BLaER1 treated with 17β-estradiol and CSF1 and Interleukin-3, amounts not matched to agents 10 nM and 100 nM (cell line): ENCODE data around the gene VCAN.
A peak's percentile ranks its signal among the peaks of the same experiment; 100 is the strongest.

Experiments
- H3K27ac ChIP-seq, 11 experiments: shearing (Covaris generic); formaldehyde crosslinking; 2 replicates each; pipeline ENCODE4 v1.8.1; 2022
- H3K27me3 ChIP-seq, 11 experiments: shearing (Covaris generic); formaldehyde crosslinking; 2 replicates each; pipeline ENCODE4 v1.8.1; 2022
- H3K36me3 ChIP-seq, 11 experiments: shearing (Covaris generic); formaldehyde crosslinking; 2 replicates each; pipeline ENCODE4 v1.8.1; 2022
- H3K4me1 ChIP-seq, 10 experiments: shearing (Covaris generic); formaldehyde crosslinking; 2 replicates each; pipeline ENCODE4 v1.8.1; 2022
- H3K4me2 ChIP-seq, 11 experiments: shearing (Covaris generic); formaldehyde crosslinking; 2 replicates each; pipeline ENCODE4 v1.8.1; 2022
- H3K4me3 ChIP-seq, 10 experiments: shearing (Covaris generic); formaldehyde crosslinking; 2 replicates each; pipeline ENCODE4 v1.8.1; 2022
- H3K9ac ChIP-seq, 11 experiments: shearing (Covaris generic); formaldehyde crosslinking; 2 replicates each; pipeline ENCODE4 v1.8.1; 2022
- H3K9me3 ChIP-seq, 11 experiments: shearing (Covaris generic); formaldehyde crosslinking; replicated peaks in 1 of 11; 2 replicates each; pipeline ENCODE4 v1.8.1; 2022
- H4K20me1 ChIP-seq, 11 experiments: shearing (Covaris generic); formaldehyde crosslinking; 2 replicates each; pipeline ENCODE4 v1.8.1; 2022
- Cebpa-rat ChIP-seq, 11 experiments: shearing (Covaris generic); IDR thresholded peaks; 2 replicates each; pipeline ENCODE4 v1.8.1; 2022

VCAN gene

DNA sequence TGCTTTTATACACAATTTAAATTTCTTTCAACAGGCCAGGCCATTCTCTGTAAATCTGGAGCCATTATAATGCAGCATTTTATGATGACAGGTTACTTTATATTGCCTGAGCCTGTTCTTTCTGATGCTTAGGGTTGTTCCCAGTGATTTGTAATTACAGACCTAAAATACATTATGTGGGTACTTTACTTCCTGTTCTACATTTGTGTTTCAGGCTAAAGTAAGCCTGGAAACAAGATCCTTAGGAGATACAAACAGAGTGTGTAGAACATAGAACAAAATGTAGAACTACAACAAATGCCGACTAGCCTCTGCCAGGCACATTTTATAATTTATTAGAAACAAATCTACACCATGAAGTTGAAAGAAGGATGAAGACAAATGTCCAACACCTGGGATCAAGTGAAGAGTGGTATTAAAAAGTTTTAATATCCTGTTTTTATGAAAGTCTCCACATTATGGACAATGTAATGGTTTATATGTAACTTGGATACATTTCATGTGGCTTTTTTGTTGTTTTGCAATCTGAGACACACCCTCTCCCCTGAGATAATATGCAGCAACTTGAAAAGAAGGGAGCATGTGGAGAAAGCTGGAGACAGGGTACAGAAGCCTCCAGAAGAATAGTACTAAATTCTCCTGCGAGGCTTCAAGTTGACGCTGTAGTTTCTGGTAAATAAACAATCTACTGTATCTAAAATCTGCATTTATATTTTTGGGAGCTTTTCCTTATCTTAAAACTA, 46.9 kb downstream of the VCAN start:
- no peak for TF ChIP-seq Cebpa-rat (IDR thresholded peaks at IDR 0.05)
- Histone ChIP-seq H3K4me2 (peak overlapping the region in 2 of 11 experiments; percentile 31 to 44; a peak in 4 of 22 replicates), H3K4me3 (no peak overlapping the region), H3K9ac (no peak overlapping the region), H3K9me3 (no peaks in the 10 kb centered on the region), H4K20me1 (no peaks in the 10 kb centered on the region), H3K27me3 (no peaks in the 10 kb centered on the region), H3K4me1 (peaks cover 0 to 13% (median 0%) of the 10 kb centered on the region in 10 experiments; a peak in 4 of 20 replicates), H3K36me3 (no peaks in the 10 kb centered on the region), H3K27ac (peak overlapping the region in 1 of 11 experiments; percentile 0; a peak in 1 of 22 replicates)

- Histone ChIP-seq H3K27ac (no peak overlapping the region), H3K9ac (no peak overlapping the region), H4K20me1 (no peaks in the 10 kb centered on the region), H3K36me3 (no peaks in the 10 kb centered on the region), H3K4me2 (no peak overlapping the region), H3K4me3 (no peak overlapping the region), H3K4me1 (peaks cover 0 to 19% (median 0%) of the 10 kb centered on the region in 10 experiments; a peak in 4 of 20 replicates), H3K9me3 (no peaks in the 10 kb centered on the region), H3K27me3 (no peaks in the 10 kb centered on the region)
- no peak for TF ChIP-seq Cebpa-rat (IDR thresholded peaks at IDR 0.05)
Observed at GRCh38 chr5:83522446-83522845, 50.9 kb downstream of the VCAN start.

DNA sequence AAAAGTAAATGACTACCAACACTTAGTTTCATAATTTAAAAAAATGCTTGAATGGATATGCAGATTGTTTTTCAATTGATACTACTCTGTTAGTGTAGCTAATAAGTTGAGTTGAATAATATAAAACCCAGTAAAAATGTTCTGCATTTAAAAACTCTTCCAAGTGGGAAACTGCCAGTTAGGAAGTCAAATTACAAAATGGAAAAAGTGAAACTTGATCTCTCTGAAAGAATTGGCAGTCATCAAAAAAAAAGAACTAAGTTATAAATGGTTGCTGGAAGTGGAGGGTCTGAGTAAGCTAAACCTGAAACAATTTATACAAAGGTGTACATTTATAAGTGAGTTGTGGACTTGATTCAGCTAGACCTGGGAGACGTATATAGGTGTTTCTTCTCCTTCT, 52.4 kb downstream of the VCAN start:
- TF ChIP-seq Cebpa-rat (IDR thresholded peaks at IDR 0.05), result no peak
- no peak overlapping the region for H3K27ac ChIP-seq
- no peaks in the 10 kb centered on the region for H3K27me3 ChIP-seq

GRCh38 chr5:83524345-83524744, 52.8 kb downstream of the VCAN start:
- no peaks in the 10 kb centered on the region for H3K27me3 ChIP-seq
- peaks cover 0 to 8% (median 0%) of the 10 kb centered on the region in 10 experiments; a peak in 3 of 20 replicates for H3K4me1 ChIP-seq
- no peak overlapping the region for H3K4me2 ChIP-seq
- H4K20me1 ChIP-seq, result no peaks in the 10 kb centered on the region
- TF ChIP-seq Cebpa-rat (IDR thresholded peaks at IDR 0.05), result no peak
- no peaks in the 10 kb centered on the region for H3K9me3 ChIP-seq
- H3K36me3 ChIP-seq, result no peaks in the 10 kb centered on the region
- no peak overlapping the region for H3K4me3 ChIP-seq
- H3K9ac ChIP-seq, result no peak overlapping the region
- no peak overlapping the region for H3K27ac ChIP-seq

More for the DNA sequence above, 52.4 kb downstream of the VCAN start:
- Histone ChIP-seq H3K36me3 (no peaks in the 10 kb centered on the region), H3K4me2 (no peak overlapping the region), H3K4me1 (peaks cover 0 to 8% (median 0%) of the 10 kb centered on the region in 10 experiments; a peak in 3 of 20 replicates), H3K9ac (no peak overlapping the region), H3K4me3 (no peak overlapping the region), H4K20me1 (no peaks in the 10 kb centered on the region), H3K9me3 (no peaks in the 10 kb centered on the region)

DNA sequence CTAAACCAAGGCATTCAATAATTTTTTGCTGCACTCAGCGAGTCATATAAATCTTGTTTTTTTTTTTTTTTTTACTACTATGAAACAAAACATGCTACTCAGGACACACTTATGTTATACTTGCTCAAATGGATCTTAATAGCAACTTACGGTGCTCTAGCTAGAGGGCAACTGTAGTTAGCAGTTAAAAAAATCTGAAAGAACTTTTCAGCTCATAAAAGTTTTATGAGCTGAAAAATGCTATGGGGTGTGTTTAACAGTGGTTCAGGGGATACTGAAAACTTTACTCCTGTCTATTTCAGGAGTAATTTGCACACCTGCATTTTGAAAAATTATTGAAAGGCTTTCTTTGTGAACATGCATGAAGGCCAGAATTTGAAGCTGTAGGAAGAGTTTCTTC, 53.4 kb downstream of the VCAN start:
- Histone ChIP-seq H3K4me2 (no peak overlapping the region), H3K27me3 (no peaks in the 10 kb centered on the region), H3K4me1 (peaks cover 0 to 8% (median 0%) of the 10 kb centered on the region in 10 experiments; a peak in 3 of 20 replicates), H3K4me3 (no peak overlapping the region), H3K36me3 (no peaks in the 10 kb centered on the region), H4K20me1 (no peaks in the 10 kb centered on the region), H3K27ac (no peak overlapping the region), H3K9ac (no peak overlapping the region), H3K9me3 (no peaks in the 10 kb centered on the region)
- TF ChIP-seq Cebpa-rat (IDR thresholded peaks at IDR 0.05), result no peak

- no peaks in the 10 kb centered on the region for H3K36me3 ChIP-seq
- no peak for TF ChIP-seq Cebpa-rat (IDR thresholded peaks at IDR 0.05)
- H3K4me1 ChIP-seq, result peaks cover 0 to 8% (median 0%) of the 10 kb centered on the region in 10 experiments; a peak in 3 of 20 replicates
- no peaks in the 10 kb centered on the region for H3K9me3 ChIP-seq
- no peak overlapping the region for H3K4me3 ChIP-seq
- no peak overlapping the region for H3K9ac ChIP-seq
- H3K27me3 ChIP-seq, result no peaks in the 10 kb centered on the region
- no peak overlapping the region; a peak in 1 of 22 replicates for H3K4me2 ChIP-seq
- H4K20me1 ChIP-seq, result no peaks in the 10 kb centered on the region
- H3K27ac ChIP-seq, result no peak overlapping the region
Observed at GRCh38 chr5:83526289-83526688, 54.7 kb downstream of the VCAN start.

GRCh38 chr5:83527221-83527620, 55.7 kb downstream of the VCAN start:
- peak overlapping the region in 2 of 11 experiments; percentile 21 to 39; a peak in 2 of 22 replicates for H3K4me2 ChIP-seq
- no peaks in the 10 kb centered on the region for H3K36me3 ChIP-seq
- H3K27me3 ChIP-seq, result no peaks in the 10 kb centered on the region
- peaks cover 0 to 8% (median 0%) of the 10 kb centered on the region in 10 experiments; a peak in 3 of 20 replicates for H3K4me1 ChIP-seq
- no peak overlapping the region for H3K9ac ChIP-seq
- H3K4me3 ChIP-seq, result no peak overlapping the region
- H4K20me1 ChIP-seq, result no peaks in the 10 kb centered on the region
- H3K27ac ChIP-seq, result no peak overlapping the region
- no peaks in the 10 kb centered on the region for H3K9me3 ChIP-seq
- no peak for TF ChIP-seq Cebpa-rat (IDR thresholded peaks at IDR 0.05)

GRCh38 chr5:83527722-83528438, 56.3 kb downstream of the VCAN start:
- Histone ChIP-seq H3K9me3 (no peaks in the 10 kb centered on the region), H3K36me3 (no peaks in the 10 kb centered on the region), H4K20me1 (no peaks in the 10 kb centered on the region), H3K4me3 (no peak overlapping the region), H3K27ac (no peak overlapping the region), H3K9ac (no peak overlapping the region), H3K4me2 (no peak overlapping the region), H3K4me1 (peaks cover 0 to 8% (median 0%) of the 10 kb centered on the region in 10 experiments; a peak in 3 of 20 replicates), H3K27me3 (no peaks in the 10 kb centered on the region)
- no peak for TF ChIP-seq Cebpa-rat (IDR thresholded peaks at IDR 0.05)

GRCh38 chr5:83528439-83528769, 56.9 kb downstream of the VCAN start:
- no peaks in the 10 kb centered on the region for H3K27me3 ChIP-seq
- H3K4me1 ChIP-seq, result peaks cover 0 to 8% (median 0%) of the 10 kb centered on the region in 10 experiments; a peak in 3 of 20 replicates
- H3K9me3 ChIP-seq, result no peaks in the 10 kb centered on the region
- no peaks in the 10 kb centered on the region for H3K36me3 ChIP-seq
- no peak overlapping the region for H3K4me3 ChIP-seq
- no peak overlapping the region for H3K9ac ChIP-seq
- H4K20me1 ChIP-seq, result no peaks in the 10 kb centered on the region
- no peak overlapping the region for H3K27ac ChIP-seq
- TF ChIP-seq Cebpa-rat (IDR thresholded peaks at IDR 0.05), result no peak
- no peak overlapping the region for H3K4me2 ChIP-seq
